ENCODE data around the gene MRPL43.

The MRPL43 gene

DNA sequence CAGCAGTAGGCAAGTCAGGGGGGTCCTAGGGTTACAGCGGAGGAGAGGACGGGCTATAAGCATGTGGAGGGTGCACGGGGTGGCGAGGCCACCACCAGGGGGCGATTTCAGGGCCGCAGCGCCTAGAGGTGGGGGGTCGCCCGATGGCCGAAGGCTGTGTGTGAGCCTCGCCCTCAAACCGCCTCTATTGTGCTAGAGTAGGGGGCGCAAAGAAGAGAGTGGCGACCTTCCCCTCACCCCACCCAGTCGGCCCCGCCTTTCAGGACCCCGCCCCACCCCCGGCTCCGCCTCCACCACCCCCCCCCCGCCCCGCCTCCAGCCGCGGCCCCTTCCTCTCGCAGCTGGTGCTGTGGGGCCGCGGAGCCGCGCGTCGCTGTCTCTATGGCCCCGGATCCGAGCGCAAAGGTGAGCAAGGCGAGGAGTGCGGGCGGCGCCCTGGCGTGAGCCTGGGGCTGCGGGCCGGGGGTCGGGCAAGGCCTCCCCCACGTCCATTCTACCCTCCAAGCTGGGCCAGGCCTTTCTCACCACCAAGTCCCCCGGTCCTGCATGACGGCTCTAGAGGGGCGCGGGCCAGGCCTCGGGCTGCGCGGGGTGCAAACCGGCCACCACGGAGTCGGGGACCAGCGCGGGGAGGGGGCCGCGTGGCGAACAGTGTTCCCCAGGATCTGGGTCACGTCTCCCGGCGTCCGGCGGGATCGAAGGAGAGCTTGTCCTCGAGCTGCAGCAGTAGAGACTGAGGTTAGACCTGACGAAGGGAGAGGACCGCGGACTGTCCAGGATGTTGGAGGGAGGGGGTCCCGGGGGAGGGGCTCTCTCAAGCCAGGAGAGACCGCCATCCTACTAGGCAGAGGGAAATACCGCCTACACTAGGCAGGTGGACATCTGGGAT is 17.9 kb downstream of the MRPL43 start, which contains the start of gene SEMA4G:
SEMA4G (plus strand) TSS at position 318 of the 889 bp plus-strand sequence. CDS start 3,409 bp downstream, outside the sequence.
- H3K27me3 Mint-ChIP-seq (ENCODE audit: low read depth) = no peaks in the 10 kb centered on the region
- H3K4me1 Mint-ChIP-seq = peaks cover 25% of the 10 kb centered on the region
- H3K27ac Mint-ChIP-seq = peak within 1 kb of the TSS; percentile 20 to 90 (median 70)
- peak within 1 kb of the TSS; percentile 84 to 88 (median 86) for H3K4me3 Mint-ChIP-seq
- no peaks in the 10 kb centered on the region for H3K9me3 Mint-ChIP-seq
- TF ChIP-seq, protein P1, sequence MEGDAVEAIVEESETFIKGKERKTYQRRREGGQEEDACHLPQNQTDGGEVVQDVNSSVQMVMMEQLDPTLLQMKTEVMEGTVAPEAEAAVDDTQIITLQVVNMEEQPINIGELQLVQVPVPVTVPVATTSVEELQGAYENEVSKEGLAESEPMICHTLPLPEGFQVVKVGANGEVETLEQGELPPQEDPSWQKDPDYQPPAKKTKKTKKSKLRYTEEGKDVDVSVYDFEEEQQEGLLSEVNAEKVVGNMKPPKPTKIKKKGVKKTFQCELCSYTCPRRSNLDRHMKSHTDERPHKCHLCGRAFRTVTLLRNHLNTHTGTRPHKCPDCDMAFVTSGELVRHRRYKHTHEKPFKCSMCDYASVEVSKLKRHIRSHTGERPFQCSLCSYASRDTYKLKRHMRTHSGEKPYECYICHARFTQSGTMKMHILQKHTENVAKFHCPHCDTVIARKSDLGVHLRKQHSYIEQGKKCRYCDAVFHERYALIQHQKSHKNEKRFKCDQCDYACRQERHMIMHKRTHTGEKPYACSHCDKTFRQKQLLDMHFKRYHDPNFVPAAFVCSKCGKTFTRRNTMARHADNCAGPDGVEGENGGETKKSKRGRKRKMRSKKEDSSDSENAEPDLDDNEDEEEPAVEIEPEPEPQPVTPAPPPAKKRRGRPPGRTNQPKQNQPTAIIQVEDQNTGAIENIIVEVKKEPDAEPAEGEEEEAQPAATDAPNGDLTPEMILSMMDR (IDR thresholded peaks at IDR 0.05; ENCODE audit: unreplicated experiment in 3 of 3) = peak; percentile 67 to 77 (median 72)
- peaks cover 8% of the 10 kb centered on the region for H3K36me3 Mint-ChIP-seq (ENCODE audit: low read depth)

DNA sequence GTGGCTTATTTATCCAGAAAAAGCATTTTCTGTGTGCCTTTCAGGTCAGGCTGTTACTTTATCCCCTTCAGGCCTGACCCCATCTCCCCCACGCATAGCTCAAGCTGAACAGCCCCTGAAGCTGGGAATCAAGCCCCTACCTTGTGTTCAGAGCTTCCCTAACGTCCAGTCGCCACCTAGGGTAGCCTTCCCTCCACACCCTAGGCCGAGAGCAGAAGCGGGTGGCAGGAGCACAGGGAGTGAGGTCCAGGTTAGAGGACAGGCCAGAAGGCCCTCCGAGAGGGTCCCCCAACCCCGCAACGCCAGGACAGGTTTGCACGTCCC is 18.5 kb downstream of the MRPL43 start:
- peaks cover 8% of the 10 kb centered on the region for H3K36me3 Mint-ChIP-seq (ENCODE audit: low read depth)
- H3K27ac Mint-ChIP-seq = peak overlapping the region in 2 of 3 experiments; percentile 48 to 70
- no peaks in the 10 kb centered on the region for H3K27me3 Mint-ChIP-seq (ENCODE audit: low read depth)

DNA sequence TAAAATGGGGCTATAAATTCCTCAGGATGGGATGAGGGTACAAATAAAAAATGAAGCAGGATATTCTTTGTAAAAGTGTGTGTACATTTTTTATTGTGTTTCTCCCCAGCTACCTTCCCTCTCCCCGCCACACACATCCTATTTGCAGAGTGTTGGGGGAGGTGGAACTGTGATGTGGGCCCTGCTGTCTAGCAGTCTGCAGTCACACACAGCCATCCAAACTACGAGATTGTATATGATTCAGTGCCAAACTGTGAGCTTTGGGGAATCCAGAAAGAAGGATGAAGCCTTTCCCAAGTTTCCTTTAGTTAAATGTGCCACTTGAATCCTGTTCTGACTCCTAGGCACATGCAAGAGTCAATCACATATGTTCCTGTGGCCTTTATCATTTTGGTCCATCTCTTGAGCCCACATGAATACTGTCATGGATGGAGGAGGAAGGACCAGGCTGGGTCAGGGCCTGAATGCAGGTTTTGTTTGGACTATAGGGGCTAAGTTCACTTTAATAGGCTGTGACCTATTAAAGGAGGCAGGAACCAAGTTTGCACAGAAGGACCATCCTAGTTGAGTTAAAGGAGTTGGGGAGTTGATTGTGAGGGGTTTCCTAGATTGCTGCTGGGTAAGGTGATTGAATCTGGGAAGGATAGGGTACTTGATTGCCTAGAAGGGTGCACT is 19.1 kb downstream of the MRPL43 start:
- Mint-ChIP-seq H3K9me3 (no peaks in the 10 kb centered on the region), H3K4me1 (peaks cover 25% of the 10 kb centered on the region), H3K27ac (peak overlapping the region in 2 of 3 experiments; percentile 19 to 48), H3K27me3 (ENCODE audit: low read depth) (no peaks in the 10 kb centered on the region), H3K36me3 (ENCODE audit: low read depth) (peaks cover 4% of the 10 kb centered on the region), H3K4me3 (peak overlapping the region; percentile 77 to 86 (median 84))
- TF ChIP-seq, protein P1 (IDR thresholded peaks at IDR 0.05; ENCODE audit: unreplicated experiment in 3 of 3) = no peak

More for the DNA sequence above, 18.5 kb downstream of the MRPL43 start:
- Mint-ChIP-seq H3K4me3 (peak overlapping the region; percentile 77 to 86 (median 84)), H3K9me3 (no peaks in the 10 kb centered on the region), H3K4me1 (peaks cover 25% of the 10 kb centered on the region)
- TF ChIP-seq, protein P1 (IDR thresholded peaks at IDR 0.05; ENCODE audit: unreplicated experiment in 3 of 3) = no peak

DNA sequence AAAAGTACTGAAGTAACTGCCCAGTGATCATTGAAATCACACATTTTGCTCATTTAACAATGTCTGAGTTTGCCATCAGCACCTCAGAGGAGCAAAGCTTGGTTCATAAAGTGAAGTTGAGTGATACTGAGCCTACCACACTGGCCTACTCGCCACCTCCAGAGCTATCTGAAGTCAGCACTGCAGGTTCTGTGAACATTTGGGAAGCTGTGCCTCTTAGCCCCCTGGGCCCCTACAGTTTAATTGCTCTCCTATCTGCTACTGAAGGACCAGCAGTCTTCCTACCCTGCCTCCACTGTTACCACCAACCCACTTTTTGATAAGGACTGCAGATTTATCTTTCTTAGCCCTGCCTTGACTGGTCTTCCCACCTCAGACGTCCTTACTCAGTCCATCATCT is 20.0 kb downstream of the MRPL43 start:
- H3K9me3 Mint-ChIP-seq = no peaks in the 10 kb centered on the region
- H3K27me3 Mint-ChIP-seq (ENCODE audit: low read depth) = no peaks in the 10 kb centered on the region
- no peak overlapping the region for H3K4me3 Mint-ChIP-seq
- H3K27ac Mint-ChIP-seq = no peak overlapping the region
- peaks cover 12% of the 10 kb centered on the region for H3K36me3 Mint-ChIP-seq (ENCODE audit: low read depth)
- peaks cover 25% of the 10 kb centered on the region for H3K4me1 Mint-ChIP-seq
- TF ChIP-seq, protein P1 (IDR thresholded peaks at IDR 0.05; ENCODE audit: unreplicated experiment in 3 of 3) = no peak

DNA sequence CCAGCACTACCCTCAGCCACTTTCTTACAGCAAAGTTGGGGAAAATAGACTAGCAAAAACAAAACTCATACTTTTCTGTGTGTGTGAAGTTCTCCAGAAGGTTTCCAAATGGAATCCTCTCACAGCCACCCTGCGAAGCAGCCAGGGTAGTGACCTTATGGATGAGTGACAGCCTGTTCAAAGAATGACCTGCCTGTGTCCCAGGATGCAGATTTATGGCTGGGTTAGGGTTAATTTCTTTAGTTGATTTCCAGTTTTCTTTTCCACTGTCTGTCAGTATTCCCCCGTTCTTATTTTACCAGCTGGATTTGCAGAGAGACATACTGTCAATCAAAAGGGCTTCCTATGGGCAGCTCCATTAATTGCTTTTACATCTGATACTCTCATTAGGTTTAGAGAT is 20.4 kb downstream of the MRPL43 start:
- no peaks in the 10 kb centered on the region for H3K9me3 Mint-ChIP-seq
- no peak overlapping the region for H3K27ac Mint-ChIP-seq
- no peaks in the 10 kb centered on the region for H3K27me3 Mint-ChIP-seq (ENCODE audit: low read depth)
- H3K36me3 Mint-ChIP-seq (ENCODE audit: low read depth) = peaks cover 16% of the 10 kb centered on the region
- H3K4me3 Mint-ChIP-seq = no peak overlapping the region
- TF ChIP-seq, protein P1 (IDR thresholded peaks at IDR 0.05; ENCODE audit: unreplicated experiment in 3 of 3) = no peak
- peaks cover 24% of the 10 kb centered on the region for H3K4me1 Mint-ChIP-seq
